DND-41 (cell line): Measurements from ENCODE around the gene DLG2.

Experiments used
- ATAC-seq: fragments of 200-7000 bp; cut with Tn5 transposase; 3 replicates; pipeline ENCODE4 v1.9.1; 2021; ENCODE audit warnings: low read depth; ENCODE audit not compliant: insufficient read depth
- DNase-seq: peaks from one replicate; pipeline ENCODE4 v3.0.0-alpha.2; 2020
- H2AFZ ChIP-seq: 2 replicates; pipeline ENCODE4 v1.6.0; 2012; ENCODE audit warnings: low read depth, low read length
- H3K27ac ChIP-seq: 2 replicates; pipeline ENCODE4 v1.5.1; 2012; ENCODE audit warnings: low read length, inconsistent platforms
- H3K27me3 ChIP-seq: fragments of 200-600 bp; sonication (generic); 2 replicates; pipeline ENCODE4 v1.6.0; 2012; ENCODE audit warnings: low read length, mild to moderate bottlenecking, inconsistent platforms; ENCODE audit not compliant: insufficient read depth, poor library complexity
- H3K36me3 ChIP-seq: 2 replicates; pipeline ENCODE4 v1.5.1; 2012; ENCODE audit warnings: low read length, inconsistent platforms; ENCODE audit not compliant: insufficient read depth
- H3K4me1 ChIP-seq: 2 replicates; pipeline ENCODE4 v1.5.1; 2012; ENCODE audit warnings: mild to moderate bottlenecking, low read length; ENCODE audit not compliant: insufficient read depth
- H3K4me2 ChIP-seq: 2 replicates; pipeline ENCODE4 v1.6.0; 2012; ENCODE audit warnings: mild to moderate bottlenecking, moderate library complexity, low read length, inconsistent platforms; ENCODE audit not compliant: insufficient read depth
- H3K4me3 ChIP-seq, 2 experiments: fragments of 200-600 bp in 1 of 2; shearing (Covaris generic) in 1 of 2; 2 replicates each; pipeline ENCODE4 v1.5.1; 2012 to 2016; ENCODE audit warnings: inconsistent platforms in 2 of 2, low read length in 2 of 2, mild to moderate bottlenecking in 2 of 2, low read depth in 1 of 2, moderate library complexity in 1 of 2
- H3K79me2 ChIP-seq: 2 replicates; pipeline ENCODE4 v1.6.0; 2012; ENCODE audit warnings: low read length, inconsistent platforms; ENCODE audit not compliant: insufficient read depth
- H3K9ac ChIP-seq: 2 replicates; pipeline ENCODE4 v1.6.0; 2012; ENCODE audit warnings: low read depth, mild to moderate bottlenecking, inconsistent platforms, low read length, moderate library complexity
- H3K9me3 ChIP-seq: 2 replicates; pipeline ENCODE4 v1.5.1; 2012; ENCODE audit warnings: low read length, moderate library complexity, mild to moderate bottlenecking, inconsistent platforms; ENCODE audit not compliant: insufficient read depth, severe bottlenecking
- H4K20me1 ChIP-seq: 2 replicates; pipeline ENCODE4 v1.6.0; 2012; ENCODE audit warnings: low read length; ENCODE audit not compliant: insufficient read depth
- CTCF ChIP-seq: IDR thresholded peaks from 2 replicates; pipeline ENCODE4 v1.5.1; 2012; ENCODE audit warnings: borderline replicate concordance, low read length, moderate library complexity, mild to moderate bottlenecking; ENCODE audit not compliant: poor library complexity, severe bottlenecking; ENCODE audit errors: extremely low read depth
- EZH2 ChIP-seq: IDR thresholded peaks from 3 replicates; pipeline ENCODE4 v1.6.1; 2012; ENCODE audit warnings: borderline replicate concordance, low read depth, mild to moderate bottlenecking, moderate library complexity, low read length, inconsistent platforms; ENCODE audit not compliant: severe bottlenecking

Gene DLG2

GRCh38 chr11:84061726-84062125 lies 1565.4 kb downstream of the DLG2 start:
- Histone ChIP-seq H3K27ac (no peak overlapping the region), H4K20me1 (no peaks in the 10 kb centered on the region), H3K79me2 (no peaks in the 10 kb centered on the region), H3K36me3 (no peaks in the 10 kb centered on the region), H3K9me3 (no peaks in the 10 kb centered on the region), H3K9ac (no peak overlapping the region), H3K4me3 (no peak overlapping the region), H3K4me2 (no peak overlapping the region), H3K27me3 (no peaks in the 10 kb centered on the region), H2AFZ (no peak overlapping the region), H3K4me1 (no peaks in the 10 kb centered on the region)
- no peak for ATAC-seq
- no peak for TF ChIP-seq EZH2
- DNase-seq, result no peak

- H3K9me3 ChIP-seq, result no peaks in the 10 kb centered on the region
- H3K27me3 ChIP-seq, result no peaks in the 10 kb centered on the region
- no peak overlapping the region for H3K27ac ChIP-seq
- H3K4me1 ChIP-seq, result no peaks in the 10 kb centered on the region
- no peaks in the 10 kb centered on the region for H3K36me3 ChIP-seq
- H4K20me1 ChIP-seq, result no peaks in the 10 kb centered on the region
- TF ChIP-seq EZH2, result no peak
- TF ChIP-seq CTCF, result no peak
- DNase-seq (no peak), ATAC-seq (no peak)
- H3K9ac ChIP-seq, result no peak overlapping the region
- no peak overlapping the region for H2AFZ ChIP-seq
- no peak overlapping the region for H3K4me2 ChIP-seq
- H3K79me2 ChIP-seq, result no peaks in the 10 kb centered on the region
- H3K4me3 ChIP-seq, result no peak overlapping the region
Measured at GRCh38 chr11:84056653-84057376, 1570.3 kb downstream of the DLG2 start.

GRCh38 chr11:84045146-84045545 lies 1582.0 kb downstream of the DLG2 start:
- H3K36me3 ChIP-seq, result no peaks in the 10 kb centered on the region
- no peak overlapping the region for H2AFZ ChIP-seq
- H3K27me3 ChIP-seq, result no peaks in the 10 kb centered on the region
- TF ChIP-seq EZH2 (no peak), CTCF (no peak)
- no peak overlapping the region for H3K9ac ChIP-seq
- H4K20me1 ChIP-seq, result no peaks in the 10 kb centered on the region
- no peaks in the 10 kb centered on the region for H3K4me1 ChIP-seq
- H3K4me2 ChIP-seq, result no peak overlapping the region
- no peak overlapping the region for H3K4me3 ChIP-seq
- no peaks in the 10 kb centered on the region for H3K79me2 ChIP-seq
- H3K27ac ChIP-seq, result no peak overlapping the region
- DNase-seq (no peak), ATAC-seq (no peak)
- H3K9me3 ChIP-seq, result no peaks in the 10 kb centered on the region

GRCh38 chr11:84044706-84045105 lies 1582.4 kb downstream of the DLG2 start:
- no peaks in the 10 kb centered on the region for H3K27me3 ChIP-seq
- no peaks in the 10 kb centered on the region for H3K4me1 ChIP-seq
- ATAC-seq (no peak), DNase-seq (no peak)
- H3K27ac ChIP-seq, result no peak overlapping the region
- H3K9ac ChIP-seq, result no peak overlapping the region
- H3K4me3 ChIP-seq, result no peak overlapping the region
- TF ChIP-seq CTCF, result no peak
- TF ChIP-seq EZH2, result no peak
- no peak overlapping the region for H3K4me2 ChIP-seq
- H3K9me3 ChIP-seq, result no peaks in the 10 kb centered on the region
- H4K20me1 ChIP-seq, result no peaks in the 10 kb centered on the region
- H3K36me3 ChIP-seq, result no peaks in the 10 kb centered on the region
- H3K79me2 ChIP-seq, result no peaks in the 10 kb centered on the region
- no peak overlapping the region for H2AFZ ChIP-seq
